HEK293T (cell line): ENCODE measurements around the gene SNHG17.

Experiments used
- ARNT ChIP-seq: fragments of 450-650 bp; IDR thresholded peaks from 2 replicates; pipeline ENCODE4 v1.6.1; 2017; ENCODE audit warnings: mild to moderate bottlenecking
- FOXA1 ChIP-seq: fragments of 450-650 bp; IDR thresholded peaks from 2 replicates; pipeline ENCODE4 v1.6.1; 2016; ENCODE audit warnings: mild to moderate bottlenecking
- FOXK2 ChIP-seq: fragments of 450-650 bp; IDR thresholded peaks from 2 replicates; pipeline ENCODE4 v1.6.1; 2016; ENCODE audit warnings: mild to moderate bottlenecking
- FOXM1 ChIP-seq: fragments of 450-650 bp; IDR thresholded peaks from 2 replicates; pipeline ENCODE4 v1.6.1; 2017; ENCODE audit warnings: mild to moderate bottlenecking, borderline replicate concordance
- LEF1 ChIP-seq: fragments of 450-650 bp; IDR thresholded peaks from 2 replicates; pipeline ENCODE4 v1.6.1; 2017; ENCODE audit warnings: mild to moderate bottlenecking, borderline replicate concordance
- PKNOX1 ChIP-seq: fragments of 450-650 bp; IDR thresholded peaks from 2 replicates; pipeline ENCODE4 v1.6.1; 2016
- SP1 ChIP-seq: fragments of 450-650 bp; IDR thresholded peaks from 2 replicates; pipeline ENCODE4 v1.6.1; 2017
- SUZ12 ChIP-seq: fragments of 450-650 bp; IDR thresholded peaks from 2 replicates; pipeline ENCODE4 v1.6.1; 2016; ENCODE audit warnings: mild to moderate bottlenecking
- TARDBP ChIP-seq: fragments of 450-650 bp; IDR thresholded peaks from 2 replicates; pipeline ENCODE4 v1.6.1; 2016

- TF ChIP-seq LEF1 (no peak), TARDBP (no peak), SP1 (no peak), FOXM1 (no peak), FOXA1 (no peak), FOXK2 (no peak), SUZ12 (no peak), PKNOX1 (no peak), ARNT (no peak)
These were observed 419 bp upstream of the SNHG17 start for GRCh38 chr20:38435555-38435939.
